SK-N-SH treated with all-trans-retinoic acid at 6 μM for 48 hours (cell line): Measurements from ENCODE around the gene SRXN1.
"Not testable (repeated sequence)": the region's sequence is repeated elsewhere in the genome, so short reads cannot be mapped to it uniquely, and the experiment has no call there.

Experiments
- ATAC-seq: fragments of 200-7000 bp; cut with Tn5 transposase; 3 replicates; pipeline ENCODE4 v1.9.1; 2020; ENCODE audit warnings: mild to moderate bottlenecking, moderate library complexity
- ARNTL ChIP-seq: fragments of 450-650 bp; formaldehyde crosslinking; IDR thresholded peaks from 2 replicates; pipeline ENCODE4 v1.5.0; 2020; ENCODE audit warnings: low read depth, mild to moderate bottlenecking, moderate library complexity, borderline replicate concordance
- BACH2 ChIP-seq: fragments of 250-450 bp; sonication (Bioruptor Pico); IDR thresholded peaks from 2 replicates; pipeline ENCODE4 v1.9.0; 2021; ENCODE audit warnings: mild to moderate bottlenecking, borderline replicate concordance
- CSDC2 ChIP-seq: fragments of 250-450 bp; sonication (Bioruptor Pico); IDR thresholded peaks from 2 replicates; pipeline ENCODE4 v1.5.0; 2020; ENCODE audit warnings: mild to moderate bottlenecking, moderate library complexity
- CSRNP3 ChIP-seq: fragments of 250-450 bp; sonication (Bioruptor Pico); IDR thresholded peaks from 2 replicates; pipeline ENCODE4 v1.5.1; 2021; ENCODE audit warnings: mild to moderate bottlenecking, moderate library complexity
- ESRRG ChIP-seq: fragments of 250-450 bp; sonication (Bioruptor Pico); IDR thresholded peaks from 2 replicates; pipeline ENCODE4 v1.6.1; 2021; ENCODE audit warnings: mild to moderate bottlenecking
- GLIS3 ChIP-seq: fragments of 250-450 bp; sonication (Bioruptor Pico); IDR thresholded peaks from 2 replicates; pipeline ENCODE4 v1.5.0; 2020; ENCODE audit warnings: mild to moderate bottlenecking, moderate library complexity
- ISL1 ChIP-seq: fragments of 250-450 bp; sonication (Bioruptor Pico); IDR thresholded peaks from 2 replicates; pipeline ENCODE4 v2.1.2; 2022; ENCODE audit warnings: mild to moderate bottlenecking, moderate library complexity
- OSR1 ChIP-seq: fragments of 250-450 bp; sonication (Bioruptor Pico); IDR thresholded peaks from 2 replicates; pipeline ENCODE4 v1.8.0; 2022; ENCODE audit warnings: moderate library complexity, mild to moderate bottlenecking, inconsistent platforms
- PATZ1 ChIP-seq: fragments of 250-450 bp; sonication (Bioruptor Pico); IDR thresholded peaks from 2 replicates; pipeline ENCODE4 v1.8.0; 2020; ENCODE audit warnings: mild to moderate bottlenecking, moderate library complexity, borderline replicate concordance
- PPARA ChIP-seq: fragments of 250-450 bp; sonication (Bioruptor Pico); IDR thresholded peaks from 2 replicates; pipeline ENCODE4 v1.5.0; 2020; ENCODE audit warnings: mild to moderate bottlenecking, borderline replicate concordance
- TCF4 ChIP-seq: fragments of 250-450 bp; sonication (Bioruptor Pico); IDR thresholded peaks from 2 replicates; pipeline ENCODE4 v1.8.0; 2021; ENCODE audit warnings: mild to moderate bottlenecking, moderate library complexity, borderline replicate concordance
- TOX ChIP-seq: fragments of 250-450 bp; sonication (Bioruptor Pico); IDR thresholded peaks from 2 replicates; pipeline ENCODE4 v1.8.0; 2021; ENCODE audit warnings: mild to moderate bottlenecking, moderate library complexity, borderline replicate concordance
- TSHZ2 ChIP-seq: fragments of 250-450 bp; sonication (Bioruptor Pico); IDR thresholded peaks from 2 replicates; pipeline ENCODE4 v1.5.0; 2020; ENCODE audit warnings: mild to moderate bottlenecking, moderate library complexity
- ZC3H10 ChIP-seq: fragments of 250-450 bp; sonication (Bioruptor Pico); IDR thresholded peaks from 2 replicates; pipeline ENCODE4 v1.5.1; 2021; ENCODE audit warnings: mild to moderate bottlenecking, moderate library complexity
- ZFP3 ChIP-seq: fragments of 250-450 bp; sonication (Bioruptor Pico); IDR thresholded peaks from 2 replicates; pipeline ENCODE4 v1.5.0; 2020; ENCODE audit warnings: mild to moderate bottlenecking, moderate library complexity
- ZFP30 ChIP-seq: fragments of 450-650 bp; formaldehyde crosslinking; IDR thresholded peaks from 2 replicates; pipeline ENCODE4 v1.5.0; 2022; ENCODE audit warnings: mild to moderate bottlenecking, moderate library complexity
- ZNF565 ChIP-seq: fragments of 450-650 bp; formaldehyde crosslinking; conservative IDR thresholded peaks from 2 replicates; pipeline ENCODE4 v1.5.0; 2020; ENCODE audit warnings: low read depth, mild to moderate bottlenecking, moderate library complexity
- ZNF70 ChIP-seq: fragments of 450-650 bp; formaldehyde crosslinking; IDR thresholded peaks from 2 replicates; pipeline ENCODE4 v1.5.0; 2020; ENCODE audit warnings: mild to moderate bottlenecking, moderate library complexity

The SRXN1 gene

GRCh38 chr20:642398-643174 lies 10.4 kb downstream of the SRXN1 start (continued):
- TF ChIP-seq CSRNP3 (CRISPR knock-in tag), result no peak
- TF ChIP-seq ZC3H10 (CRISPR knock-in tag), result no peak

GRCh38 chr20:642013-642397 lies 11.0 kb downstream of the SRXN1 start:
- not testable (repeated sequence) for ATAC-seq

GRCh38 chr20:641516-641875 lies 11.5 kb downstream of the SRXN1 start:
- ATAC-seq, result peak; percentile 34; the same call in 2 of the 3 replicates
- TF ChIP-seq ISL1 (no peak), CSRNP3 (CRISPR knock-in tag) (no peak), ZNF70 (CRISPR knock-in tag) (no peak), ZFP30 (CRISPR knock-in tag) (no peak), CSDC2 (CRISPR knock-in tag) (no peak), ZNF565 (no peak), OSR1 (no peak), PATZ1 (CRISPR knock-in tag) (no peak), BACH2 (CRISPR knock-in tag) (no peak), ZC3H10 (CRISPR knock-in tag) (no peak), ESRRG (CRISPR knock-in tag) (no peak), TSHZ2 (CRISPR knock-in tag) (no peak), TCF4 (CRISPR knock-in tag) (no peak)
- TF ChIP-seq, all 23 proteins: peak for 0

GRCh38 chr20:640674-641515 lies 12.1 kb downstream of the SRXN1 start:
- ATAC-seq, result no peak
- TF ChIP-seq ESRRG (CRISPR knock-in tag), result no peak
- no peak for TF ChIP-seq CSRNP3 (CRISPR knock-in tag)
- TF ChIP-seq BACH2 (CRISPR knock-in tag), result no peak
- no peak for TF ChIP-seq ISL1
- TF ChIP-seq ZFP3 (CRISPR knock-in tag), result no peak
- no peak for TF ChIP-seq CSDC2 (CRISPR knock-in tag)
- no peak for TF ChIP-seq GLIS3 (CRISPR knock-in tag)
- no peak for TF ChIP-seq TOX (CRISPR knock-in tag)
- no peak for TF ChIP-seq ARNTL
- TF ChIP-seq PPARA (CRISPR knock-in tag), result no peak
- no peak for TF ChIP-seq TSHZ2 (CRISPR knock-in tag)
- no peak for TF ChIP-seq ZC3H10 (CRISPR knock-in tag)
